Stomach (tissue), 4 donors: ENCODE measurements around the gene TBX3.

Source experiments
- CTCF ChIP-seq, 7 experiments: fragments of 450-650 bp in 4 of 7; fragments of 200-600 bp in 3 of 7; sonication (generic) in 3 of 7; IDR thresholded peaks; one replicate each; pipeline ENCODE4 v1.5.1; 2016 to 2019; ENCODE audit warnings: antibody characterized with exemption in 7 of 7, control low read depth in 2 of 7, mild to moderate bottlenecking in 1 of 7
- POLR2A ChIP-seq, 4 donors: fragments of 450-650 bp; IDR thresholded peaks; one replicate each; pipeline ENCODE4 v1.6.1; 2016; ENCODE audit warnings: antibody characterized with exemption in 4 of 4, control low read depth in 2 of 4, mild to moderate bottlenecking in 1 of 4, moderate library complexity in 1 of 4

- TF ChIP-seq CTCF (IDR thresholded peaks at IDR 0.05): no peak
- no peak for TF ChIP-seq POLR2A (IDR thresholded peaks at IDR 0.05)
Measured at GRCh38 chr12:114676142-114676741, 7.7 kb downstream of the TBX3 start.
